ENCODE measurements around the gene ASXL2. TPM values are rescaled to one million over a fixed set of nuclear protein-coding genes. Genes with fewer than 3 reads are reported as not detected.

ASXL2 gene
- total RNA-seq, 1 donor from 2014 or later = 21.3 TPM

DNA sequence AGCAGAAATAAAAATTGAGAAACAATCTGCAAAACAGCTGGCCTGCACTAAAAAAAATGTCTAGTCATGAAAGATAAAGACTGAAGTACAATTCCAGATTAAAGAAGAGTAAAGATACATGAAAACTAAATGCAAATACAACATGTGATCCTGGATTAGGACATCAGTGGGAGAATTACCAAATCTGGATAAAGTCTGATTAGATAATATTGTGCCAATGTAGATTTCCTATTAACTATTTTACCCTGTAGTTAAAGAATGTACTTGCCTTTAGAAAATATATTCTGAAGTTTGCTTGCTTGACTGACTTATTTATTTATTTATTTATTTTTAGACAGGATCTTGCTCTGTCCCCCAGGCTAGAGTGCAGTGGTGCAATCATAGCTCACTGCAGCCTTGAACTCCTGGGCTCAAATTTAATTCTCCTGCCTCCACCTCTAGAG is 58.7 kb downstream of the ASXL2 start:
- intact Hi-C loops (cut with DNase I) = no loop called here
- DNase-seq (no peak), ATAC-seq (ENCODE audit: poor library complexity) (no peak)

GRCh38 chr2:25817630-25818029 is 60.7 kb downstream of the ASXL2 start:
- ATAC-seq (ENCODE audit: poor library complexity) (no peak), DNase-seq (no peak)
- intact Hi-C loops (cut with DNase I) = no loop called here

GRCh38 chr2:25817006-25817405 is 61.3 kb downstream of the ASXL2 start:
- ATAC-seq (ENCODE audit: poor library complexity) (no peak), DNase-seq (no peak)
- intact Hi-C loops (cut with DNase I) = no loop called here

GRCh38 chr2:25816249-25816648 is 62.0 kb downstream of the ASXL2 start:
- DNase-seq = no peak
- intact Hi-C loops (cut with DNase I) = no loop called here
- ATAC-seq (ENCODE audit: poor library complexity) = no peak

DNA sequence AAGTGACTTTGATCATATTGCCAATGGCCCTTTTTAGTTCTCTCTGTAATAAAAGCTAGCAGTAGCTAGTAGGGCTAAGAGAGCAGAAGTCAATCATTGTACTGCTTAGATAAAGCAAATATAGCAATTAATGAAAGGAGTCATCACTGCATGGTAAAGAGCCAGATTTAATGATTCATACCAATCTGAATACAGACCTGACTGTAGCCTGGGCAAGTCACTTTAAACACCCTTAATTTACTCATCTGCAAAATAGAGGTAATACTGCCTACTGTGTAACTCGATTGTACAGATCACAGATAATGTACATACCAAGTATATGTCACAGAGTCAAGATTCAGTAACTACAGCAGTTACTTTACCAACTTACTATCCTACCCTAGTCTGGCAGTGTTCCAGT is 63.6 kb downstream of the ASXL2 start:
- intact Hi-C loops (cut with DNase I) = no loop called here
- DNase-seq = no peak
- ATAC-seq (ENCODE audit: poor library complexity) = no peak

DNA sequence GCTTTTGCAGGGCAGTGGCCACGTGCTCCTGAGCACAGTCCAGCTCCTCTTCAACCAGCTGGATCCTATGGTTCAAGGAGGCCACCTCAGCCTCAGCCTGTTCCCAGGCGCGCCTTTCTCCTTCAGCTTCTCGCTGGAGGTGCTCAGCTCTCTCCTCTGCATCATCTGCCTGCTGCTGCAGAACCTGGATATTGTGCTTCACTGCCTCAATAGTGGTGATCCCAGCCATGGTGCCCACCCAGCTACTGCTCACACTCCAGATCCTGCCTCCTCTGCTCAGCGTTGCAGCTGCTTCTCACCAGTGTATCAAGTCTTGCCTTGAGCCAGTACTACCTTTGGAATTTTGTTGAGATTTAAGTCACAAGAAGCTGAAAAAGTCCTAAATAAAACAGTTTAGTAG is 67.9 kb downstream of the ASXL2 start:
- DNase-seq (no peak), ATAC-seq (ENCODE audit: poor library complexity) (no peak)
- intact Hi-C loops (cut with DNase I) = no loop called here

- ATAC-seq (ENCODE audit: poor library complexity) = no peak
- DNase-seq = no peak
- intact Hi-C loops (cut with DNase I) = no loop called here
These were observed 68.6 kb downstream of the ASXL2 start for GRCh38 chr2:25809646-25810045.

DNA sequence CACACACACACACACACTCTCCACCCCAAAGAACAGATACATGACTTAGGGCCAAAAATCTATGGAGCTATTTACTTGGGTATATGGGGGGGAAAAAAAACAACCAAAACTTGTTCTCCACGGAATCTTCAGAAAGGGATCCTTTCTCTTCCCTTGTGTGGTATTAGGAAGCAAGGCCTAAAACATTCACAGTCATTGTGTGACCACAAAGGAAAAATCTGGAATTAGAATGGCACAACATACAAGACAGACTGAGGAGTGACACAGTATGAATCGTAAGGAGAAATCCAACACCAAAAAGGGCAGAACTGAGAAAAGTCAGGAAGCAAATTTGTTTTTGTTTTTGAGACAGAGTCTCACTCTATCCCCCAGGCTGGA is 70.3 kb downstream of the ASXL2 start:
- intact Hi-C loops (cut with DNase I) = no loop called here
- no peak for ATAC-seq (ENCODE audit: poor library complexity)
- no peak for DNase-seq

GRCh38 chr2:25806941-25807340 is 71.3 kb downstream of the ASXL2 start:
- ATAC-seq (ENCODE audit: poor library complexity) = no peak
- intact Hi-C loops (cut with DNase I) = no loop called here
- no peak for DNase-seq

DNA sequence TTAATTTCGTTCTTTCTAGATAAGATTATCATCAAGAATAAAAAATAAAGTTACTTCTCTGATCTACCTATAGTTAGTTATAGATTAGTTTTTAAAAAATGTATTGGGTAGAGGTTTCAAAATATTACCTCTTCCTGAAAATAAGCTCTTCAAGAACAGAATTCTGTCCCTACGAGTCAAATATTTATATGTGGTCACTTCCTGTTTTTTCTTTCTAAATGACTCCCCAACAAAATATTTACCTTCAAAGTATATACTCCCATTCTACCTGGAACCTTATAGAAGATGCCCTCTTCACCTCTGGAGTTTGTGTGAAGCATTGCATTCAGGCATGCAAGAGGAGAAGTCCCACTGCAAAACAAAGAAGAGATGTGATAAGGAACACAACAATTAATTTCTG is 72.3 kb downstream of the ASXL2 start:
- DNase-seq (no peak), ATAC-seq (ENCODE audit: poor library complexity) (no peak)
- intact Hi-C loops (cut with DNase I) = no loop called here

DNA sequence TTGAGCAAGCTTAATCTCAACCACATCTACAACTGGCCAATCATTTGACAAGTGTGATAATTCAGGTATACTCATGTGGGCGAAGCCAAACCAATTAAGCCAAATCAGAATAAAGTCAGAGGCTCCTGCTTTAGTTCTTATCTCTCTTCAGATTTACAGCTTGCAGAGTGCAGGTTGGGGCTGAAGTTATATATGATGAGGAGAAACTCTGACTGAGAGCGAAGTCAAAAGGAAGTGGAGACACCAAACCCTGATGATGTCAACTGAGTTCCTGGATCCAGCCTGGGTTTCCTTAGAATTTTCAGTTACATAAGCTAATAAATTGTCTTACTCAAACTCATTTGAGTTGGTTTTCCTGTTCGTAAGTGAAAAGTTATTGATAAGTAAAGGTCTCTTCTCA is 73.9 kb downstream of the ASXL2 start:
- intact Hi-C loops (cut with DNase I) = no loop called here
- ATAC-seq (ENCODE audit: poor library complexity) = no peak
- no peak for DNase-seq

DNA sequence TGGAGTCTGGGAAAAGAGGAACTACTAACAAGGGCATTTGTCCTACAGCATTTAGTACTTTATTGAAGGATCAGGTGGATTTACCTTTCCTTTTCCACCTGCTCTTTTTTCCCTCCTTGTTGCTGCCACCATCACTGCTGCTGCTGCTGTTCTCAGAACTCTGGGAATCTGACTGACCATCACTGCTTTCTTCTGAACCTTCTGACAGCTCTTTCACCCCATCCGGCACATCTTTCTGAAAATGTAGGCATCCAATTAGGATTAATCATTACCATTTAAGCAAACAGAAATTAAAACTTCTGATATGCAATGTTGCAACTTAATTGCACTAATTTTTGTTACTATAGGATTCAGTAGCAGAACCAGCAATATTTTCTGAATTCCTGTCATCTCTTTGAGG is 79.0 kb downstream of the ASXL2 start:
- intact Hi-C loops (cut with DNase I) = no loop called here
- ATAC-seq (ENCODE audit: poor library complexity) = no peak
- no peak for DNase-seq

DNA sequence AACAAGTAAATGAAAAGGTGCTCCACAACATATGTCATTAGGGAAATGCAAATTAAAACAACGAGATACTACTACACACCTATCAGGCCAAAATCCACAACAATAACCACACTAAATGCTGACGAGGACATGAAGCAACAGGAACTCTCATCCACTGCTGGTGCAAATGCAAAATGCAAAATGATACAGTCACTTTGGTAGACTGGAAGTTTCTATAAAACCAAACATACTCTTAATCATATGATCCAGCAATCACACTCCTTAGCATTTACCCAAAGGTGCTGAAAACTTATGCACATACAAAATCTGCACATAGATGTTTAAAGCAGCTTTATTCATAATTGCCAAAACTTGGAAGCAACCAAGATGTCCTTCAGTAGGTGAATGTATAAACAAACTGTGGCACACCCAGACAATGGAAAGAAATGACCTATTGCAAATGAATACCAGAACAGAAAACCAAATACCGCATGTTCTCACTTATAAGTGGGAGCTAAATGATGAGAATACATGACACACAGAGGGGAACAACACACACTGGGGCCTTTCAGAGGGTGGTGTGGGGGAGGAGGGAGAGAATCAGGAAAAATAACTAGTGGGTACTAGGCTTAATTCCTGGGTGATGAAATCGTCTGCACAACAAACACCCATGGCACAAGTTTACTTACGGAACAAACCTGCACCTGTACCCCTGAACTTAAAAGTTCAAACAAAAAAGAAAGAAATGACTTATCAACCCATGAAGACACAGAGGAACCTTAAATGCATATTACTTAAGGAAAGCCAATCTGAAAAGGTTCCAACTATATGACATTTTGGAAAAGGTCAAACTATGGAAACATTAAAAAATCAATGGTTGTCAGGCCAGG is 80.4 kb downstream of the ASXL2 start:
- intact Hi-C loops (cut with DNase I) = no loop called here
- ATAC-seq (ENCODE audit: poor library complexity) (no peak), DNase-seq (no peak)

- intact Hi-C loops (cut with DNase I) = no loop called here
- DNase-seq (no peak), ATAC-seq (ENCODE audit: poor library complexity) (no peak)
These were observed 83.6 kb downstream of the ASXL2 start for GRCh38 chr2:25794544-25795276.

- intact Hi-C loops (cut with DNase I) = no loop called here
- DNase-seq (no peak), ATAC-seq (ENCODE audit: poor library complexity) (no peak)
These were observed 88.1 kb downstream of the ASXL2 start for GRCh38 chr2:25790074-25790790.

DNA sequence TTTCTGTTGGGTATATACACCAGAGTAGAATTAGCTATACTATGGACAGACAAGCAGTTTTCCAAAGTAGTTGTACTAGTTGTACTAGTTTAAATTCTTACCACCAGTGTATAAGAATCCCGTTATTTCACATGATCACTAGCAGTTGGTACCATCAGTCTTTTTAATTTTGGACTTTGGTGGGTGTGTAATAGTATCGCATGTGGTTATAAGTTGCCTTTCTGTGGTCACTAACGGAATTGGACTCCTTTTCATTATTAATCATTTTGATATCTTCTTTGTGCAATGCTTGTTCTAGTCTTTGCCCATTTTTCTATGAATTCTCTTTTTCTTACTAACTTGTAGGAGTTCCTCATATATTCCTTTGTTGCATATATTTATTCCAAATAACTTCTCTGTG is 89.8 kb downstream of the ASXL2 start:
- no peak for ATAC-seq (ENCODE audit: poor library complexity)
- intact Hi-C loops (cut with DNase I) = no loop called here

GRCh38 chr2:25787020-25787419 is 91.3 kb downstream of the ASXL2 start:
- intact Hi-C loops (cut with DNase I) = no loop called here
- DNase-seq = no peak
- no peak for ATAC-seq (ENCODE audit: poor library complexity)

More for the DNA sequence above, 89.8 kb downstream of the ASXL2 start:
- DNase-seq = no peak

DNA sequence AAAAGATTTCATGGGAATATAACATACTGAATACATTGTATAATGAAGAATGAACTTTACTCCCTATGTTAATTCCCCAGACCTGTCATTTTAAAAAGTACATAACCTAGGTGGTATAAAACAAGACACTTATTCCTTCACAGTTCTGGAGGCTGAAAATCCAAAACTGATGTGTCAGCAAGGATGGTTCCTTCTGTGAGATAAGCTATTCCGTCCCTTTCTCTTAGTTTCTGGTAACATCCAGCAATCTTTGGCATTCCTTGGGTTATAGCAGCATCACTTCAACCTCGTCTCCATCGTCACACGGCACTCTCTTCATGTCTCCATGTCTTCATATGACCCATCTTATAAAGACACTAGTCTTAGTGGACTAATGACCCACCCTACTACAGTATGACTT is 93.9 kb downstream of the ASXL2 start:
- intact Hi-C loops (cut with DNase I) = no loop called here
- no peak for DNase-seq

DNA sequence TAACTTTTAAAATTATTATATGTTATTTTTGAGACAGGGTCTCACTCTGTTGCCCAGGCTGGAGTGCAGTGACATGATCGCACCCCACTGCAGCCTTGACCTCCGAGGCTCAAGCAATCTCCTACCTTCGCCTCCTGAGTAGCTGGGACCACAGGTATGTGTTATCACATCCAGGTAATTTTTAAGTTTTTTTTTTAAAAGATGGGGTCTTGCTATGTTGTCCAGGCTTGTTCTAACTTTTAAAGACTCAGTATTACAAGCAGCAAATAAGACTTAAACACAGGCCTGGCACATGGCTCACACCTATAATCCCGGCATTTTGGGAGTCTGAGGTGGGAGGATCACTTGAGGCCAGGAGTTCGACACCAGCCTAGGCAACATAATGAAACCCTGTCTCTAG is 101.2 kb downstream of the ASXL2 start:
- ATAC-seq (ENCODE audit: poor library complexity) (no peak), DNase-seq (no peak)
- intact Hi-C loops (cut with DNase I) = no loop called here

More for the DNA sequence above, 93.9 kb downstream of the ASXL2 start:
- no peak for ATAC-seq (ENCODE audit: poor library complexity)

- DNase-seq (no peak), ATAC-seq (ENCODE audit: poor library complexity) (no peak)
- intact Hi-C loops (cut with DNase I) = no loop called here
These were observed 106.2 kb downstream of the ASXL2 start for GRCh38 chr2:25772078-25772477.
